Measurements from ENCODE around the gene FAM53B.

GRCh38 chr10:124678557-124679240 is 65.5 kb downstream of the FAM53B start:
- TF ChIP-seq GATA2 (IDR thresholded peaks at IDR 0.05; ENCODE audit: low read depth, low read length) (no peak), GATA3 (IDR thresholded peaks at IDR 0.05; ENCODE audit: low read depth, low read length) (no peak)

All from SH-SY5Y (cell line).